Measurements from ENCODE around the gene RPS15.

- TF ChIP-seq EP300 (IDR thresholded peaks at IDR 0.05) = no peak
- TF ChIP-seq, protein P1, sequence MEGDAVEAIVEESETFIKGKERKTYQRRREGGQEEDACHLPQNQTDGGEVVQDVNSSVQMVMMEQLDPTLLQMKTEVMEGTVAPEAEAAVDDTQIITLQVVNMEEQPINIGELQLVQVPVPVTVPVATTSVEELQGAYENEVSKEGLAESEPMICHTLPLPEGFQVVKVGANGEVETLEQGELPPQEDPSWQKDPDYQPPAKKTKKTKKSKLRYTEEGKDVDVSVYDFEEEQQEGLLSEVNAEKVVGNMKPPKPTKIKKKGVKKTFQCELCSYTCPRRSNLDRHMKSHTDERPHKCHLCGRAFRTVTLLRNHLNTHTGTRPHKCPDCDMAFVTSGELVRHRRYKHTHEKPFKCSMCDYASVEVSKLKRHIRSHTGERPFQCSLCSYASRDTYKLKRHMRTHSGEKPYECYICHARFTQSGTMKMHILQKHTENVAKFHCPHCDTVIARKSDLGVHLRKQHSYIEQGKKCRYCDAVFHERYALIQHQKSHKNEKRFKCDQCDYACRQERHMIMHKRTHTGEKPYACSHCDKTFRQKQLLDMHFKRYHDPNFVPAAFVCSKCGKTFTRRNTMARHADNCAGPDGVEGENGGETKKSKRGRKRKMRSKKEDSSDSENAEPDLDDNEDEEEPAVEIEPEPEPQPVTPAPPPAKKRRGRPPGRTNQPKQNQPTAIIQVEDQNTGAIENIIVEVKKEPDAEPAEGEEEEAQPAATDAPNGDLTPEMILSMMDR (IDR thresholded peaks at IDR 0.05) = no peak
- TF ChIP-seq POLR2A (IDR thresholded peaks at IDR 0.05) = no peak
Observed at GRCh38 chr19:1466018-1466460, 27.8 kb downstream of the RPS15 start.

All from upper lobe of left lung (tissue), 4 donors.